ENCODE measurements around the gene FKBP2.

FKBP2 gene

DNA sequence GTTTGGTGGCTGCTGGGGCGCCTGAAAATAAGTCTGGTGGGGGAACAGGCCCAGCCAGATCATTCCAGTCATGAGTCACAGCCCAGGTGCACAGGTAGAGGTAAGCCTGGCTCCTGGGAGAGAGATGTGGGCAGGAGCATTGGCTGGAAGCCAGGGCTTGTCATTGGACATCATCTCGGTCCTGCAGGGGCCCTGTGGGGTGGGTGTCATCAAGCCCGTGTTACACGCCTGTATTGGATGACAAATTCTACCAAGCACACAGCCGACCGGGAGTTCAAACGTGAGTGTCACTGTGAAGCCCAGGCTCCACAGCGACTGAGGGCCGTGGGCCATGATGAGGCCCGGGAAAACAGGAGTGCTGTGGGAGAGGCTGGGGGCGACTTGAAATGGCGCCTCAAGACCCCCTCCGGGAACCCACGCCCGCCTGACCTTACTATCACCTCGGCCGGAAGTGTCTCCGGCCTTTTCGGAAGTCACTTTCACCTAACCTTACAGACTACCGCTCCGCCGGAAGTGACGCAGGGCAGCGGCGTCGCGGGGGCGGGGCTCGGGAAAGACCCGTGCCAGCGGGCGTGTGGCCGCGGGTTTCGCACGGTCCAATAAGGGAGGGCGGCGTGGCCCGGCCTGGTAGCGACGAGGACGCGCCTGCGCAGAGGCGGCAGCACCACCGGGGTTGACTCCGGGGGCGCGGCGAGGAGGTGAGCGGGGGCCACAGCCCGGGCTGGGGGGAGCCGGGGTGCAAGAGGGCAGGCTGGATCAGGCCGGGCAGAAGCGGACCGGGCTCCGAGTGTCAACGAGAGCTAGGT lies at the start of gene FKBP2:
Gene FKBP2, plus strand, starts transcription at position 661 of the 806 bp plus-strand sequence. CDS start 1,293 bp downstream, outside the sequence.
- H3K4me1 ChIP-seq (ENCODE audit: control insufficient read depth, insufficient read depth, low read length): peaks cover 37% of the 10 kb centered on the region
- peak within 1 kb of the TSS; percentile 96 for H3K9ac ChIP-seq (ENCODE audit: low read length)
- H3K36me3 ChIP-seq (ENCODE audit: control insufficient read depth, insufficient read depth, low read length, severe bottlenecking): peaks cover 34% of the 10 kb centered on the region
- no peaks in the 10 kb centered on the region for H3K9me3 ChIP-seq (ENCODE audit: control insufficient read depth, low read length)
- peak within 1 kb of the TSS; percentile 90 for H3K4me3 ChIP-seq (ENCODE audit: low read length)
- DNase-seq (ENCODE audit: low read depth): peak; percentile 99
- H3K27me3 ChIP-seq (replicated peaks; ENCODE audit: control insufficient read depth, insufficient read depth, low read length): no peaks in the 10 kb centered on the region

GRCh38 chr11:64192434-64192833 lies 48.5 kb upstream of the FKBP2 start:
- Histone ChIP-seq H3K9ac (ENCODE audit: low read length) (no peak overlapping the region), H3K36me3 (ENCODE audit: control insufficient read depth, insufficient read depth, low read length, severe bottlenecking) (peaks cover 46% of the 10 kb centered on the region), H3K27me3 (replicated peaks; ENCODE audit: control insufficient read depth, insufficient read depth, low read length) (no peaks in the 10 kb centered on the region), H3K9me3 (ENCODE audit: control insufficient read depth, low read length) (no peaks in the 10 kb centered on the region), H3K4me1 (ENCODE audit: control insufficient read depth, insufficient read depth, low read length) (peaks cover 9% of the 10 kb centered on the region), H3K4me3 (ENCODE audit: low read length) (no peak overlapping the region)
- DNase-seq (ENCODE audit: low read depth): no peak

DNA sequence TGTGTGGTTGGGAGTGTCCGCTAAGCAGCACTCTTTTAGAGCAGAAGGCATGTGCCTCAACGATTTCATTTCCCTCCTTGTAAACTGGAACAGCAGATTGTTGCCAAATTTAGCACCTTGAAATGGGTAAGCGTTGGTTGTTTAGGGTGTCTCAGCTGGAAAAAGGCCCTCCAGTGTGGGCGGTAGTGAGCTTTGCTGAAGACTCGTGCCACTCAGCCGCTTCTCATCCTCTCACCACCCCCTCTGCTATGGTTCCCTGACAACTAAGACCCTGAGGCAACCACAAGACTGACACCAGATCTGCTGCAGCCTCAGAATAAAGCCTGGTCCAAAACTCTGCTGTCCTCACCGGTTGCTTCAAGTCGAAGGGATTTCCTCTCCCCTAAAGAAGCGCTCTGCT lies 44.3 kb upstream of the FKBP2 start:
- DNase-seq (ENCODE audit: low read depth): no peak
- Histone ChIP-seq H3K9me3 (ENCODE audit: control insufficient read depth, low read length) (no peaks in the 10 kb centered on the region), H3K36me3 (ENCODE audit: control insufficient read depth, insufficient read depth, low read length, severe bottlenecking) (peaks cover 84% of the 10 kb centered on the region), H3K4me1 (ENCODE audit: control insufficient read depth, insufficient read depth, low read length) (no peaks in the 10 kb centered on the region), H3K9ac (ENCODE audit: low read length) (no peak overlapping the region), H3K4me3 (ENCODE audit: low read length) (no peak overlapping the region), H3K27me3 (replicated peaks; ENCODE audit: control insufficient read depth, insufficient read depth, low read length) (no peaks in the 10 kb centered on the region)

DNA sequence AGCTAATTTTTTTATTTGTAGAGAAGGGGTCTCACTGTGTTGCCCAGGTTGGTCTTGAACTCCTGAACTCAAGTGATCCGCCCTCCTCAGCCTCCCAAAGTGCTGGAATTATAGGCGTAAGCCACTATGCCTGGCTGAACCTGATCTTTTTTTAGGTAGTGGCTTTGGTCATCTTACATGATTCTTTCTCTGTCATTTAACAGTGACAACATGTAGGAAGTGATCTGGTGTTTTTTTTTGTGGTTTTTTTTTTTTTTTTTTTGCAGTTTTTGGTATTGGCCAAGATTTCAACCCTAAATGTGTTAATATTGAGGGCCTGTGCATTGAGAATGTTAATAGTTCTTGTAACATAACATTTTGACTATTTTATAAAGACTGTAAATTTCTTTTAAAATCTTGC lies 42.4 kb upstream of the FKBP2 start:
- H3K4me3 ChIP-seq (ENCODE audit: low read length): no peak overlapping the region
- no peak overlapping the region for H3K9ac ChIP-seq (ENCODE audit: low read length)
- H3K4me1 ChIP-seq (ENCODE audit: control insufficient read depth, insufficient read depth, low read length): no peaks in the 10 kb centered on the region
- no peaks in the 10 kb centered on the region for H3K9me3 ChIP-seq (ENCODE audit: control insufficient read depth, low read length)
- peaks cover 95% of the 10 kb centered on the region for H3K36me3 ChIP-seq (ENCODE audit: control insufficient read depth, insufficient read depth, low read length, severe bottlenecking)
- no peaks in the 10 kb centered on the region for H3K27me3 ChIP-seq (replicated peaks; ENCODE audit: control insufficient read depth, insufficient read depth, low read length)
- DNase-seq (ENCODE audit: low read depth): no peak

DNA sequence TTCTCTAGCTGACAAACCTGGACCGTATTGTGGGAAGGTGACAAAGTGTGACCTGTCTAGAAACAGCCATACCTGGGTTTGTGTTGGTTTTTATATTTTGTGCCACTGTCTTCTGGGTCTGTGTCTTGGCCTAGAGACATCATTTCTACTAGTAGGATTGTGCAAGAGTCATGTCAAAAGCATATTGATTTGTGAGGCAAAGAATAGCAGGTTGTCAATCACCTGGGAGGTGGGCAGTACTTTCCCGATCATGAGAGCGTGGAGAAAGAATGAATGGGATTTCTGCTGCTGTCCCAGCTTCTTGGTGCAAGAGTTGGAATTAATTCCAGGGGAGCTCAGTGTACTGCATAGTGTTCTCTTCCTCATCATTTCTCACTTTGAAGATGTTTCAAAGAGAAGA lies 39.4 kb upstream of the FKBP2 start:
- Histone ChIP-seq H3K9ac (ENCODE audit: low read length) (no peak overlapping the region), H3K9me3 (ENCODE audit: control insufficient read depth, low read length) (no peaks in the 10 kb centered on the region), H3K36me3 (ENCODE audit: control insufficient read depth, insufficient read depth, low read length, severe bottlenecking) (peaks cover 81% of the 10 kb centered on the region), H3K4me1 (ENCODE audit: control insufficient read depth, insufficient read depth, low read length) (no peaks in the 10 kb centered on the region), H3K4me3 (ENCODE audit: low read length) (no peak overlapping the region), H3K27me3 (replicated peaks; ENCODE audit: control insufficient read depth, insufficient read depth, low read length) (no peaks in the 10 kb centered on the region)
- no peak for DNase-seq (ENCODE audit: low read depth)

GRCh38 chr11:64202992-64203391 lies 37.9 kb upstream of the FKBP2 start:
- H3K36me3 ChIP-seq (ENCODE audit: control insufficient read depth, insufficient read depth, low read length, severe bottlenecking): peaks cover 66% of the 10 kb centered on the region

DNA sequence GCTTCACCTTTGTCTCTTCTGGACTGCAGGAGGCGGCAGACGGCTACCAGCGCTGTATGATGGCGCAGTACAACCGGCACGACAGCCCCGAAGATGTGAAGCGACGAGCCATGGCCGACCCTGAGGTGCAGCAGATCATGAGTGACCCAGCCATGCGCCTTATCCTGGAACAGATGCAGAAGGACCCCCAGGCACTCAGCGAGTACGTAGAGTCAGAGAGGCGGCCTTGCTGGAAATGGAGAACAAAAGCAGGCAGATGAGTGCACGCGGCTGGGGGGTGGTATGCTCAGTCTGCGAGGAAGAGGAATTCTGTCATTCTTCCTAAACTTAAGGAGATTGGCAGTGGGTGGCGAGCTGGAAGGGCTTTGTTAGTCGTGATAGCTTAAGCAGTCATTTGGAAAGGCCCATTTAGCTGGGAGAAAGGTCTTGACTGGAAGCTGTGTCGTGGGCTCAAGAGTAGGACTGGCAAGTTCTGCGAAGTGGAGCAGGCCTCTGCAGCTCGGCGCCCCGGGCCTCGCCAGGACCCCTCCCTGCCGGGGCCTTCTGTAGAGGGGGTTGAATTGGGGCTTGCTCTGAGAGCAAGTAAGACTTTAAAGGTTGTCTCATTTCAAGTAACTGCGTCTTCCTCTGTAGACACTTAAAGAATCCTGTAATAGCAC lies 37.3 kb upstream of the FKBP2 start:
- no peaks in the 10 kb centered on the region for H3K9me3 ChIP-seq (ENCODE audit: control insufficient read depth, low read length)
- H3K27me3 ChIP-seq (replicated peaks; ENCODE audit: control insufficient read depth, insufficient read depth, low read length): no peaks in the 10 kb centered on the region
- DNase-seq (ENCODE audit: low read depth): no peak
- no peak overlapping the region for H3K4me3 ChIP-seq (ENCODE audit: low read length)
- H3K36me3 ChIP-seq (ENCODE audit: control insufficient read depth, insufficient read depth, low read length, severe bottlenecking): peaks cover 61% of the 10 kb centered on the region
- H3K4me1 ChIP-seq (ENCODE audit: control insufficient read depth, insufficient read depth, low read length): peaks cover 9% of the 10 kb centered on the region
- H3K9ac ChIP-seq (ENCODE audit: low read length): no peak overlapping the region

More at GRCh38 chr11:64202992-64203391, 37.9 kb upstream of the FKBP2 start:
- Histone ChIP-seq H3K4me1 (ENCODE audit: control insufficient read depth, insufficient read depth, low read length) (peaks cover 9% of the 10 kb centered on the region), H3K4me3 (ENCODE audit: low read length) (no peak overlapping the region), H3K9me3 (ENCODE audit: control insufficient read depth, low read length) (no peaks in the 10 kb centered on the region), H3K27me3 (replicated peaks; ENCODE audit: control insufficient read depth, insufficient read depth, low read length) (no peaks in the 10 kb centered on the region), H3K9ac (ENCODE audit: low read length) (no peak overlapping the region)
- DNase-seq (ENCODE audit: low read depth): no peak

- H3K4me1 ChIP-seq (ENCODE audit: control insufficient read depth, insufficient read depth, low read length): peaks cover 9% of the 10 kb centered on the region
- H3K9ac ChIP-seq (ENCODE audit: low read length): peak overlapping the region; percentile 22
- no peaks in the 10 kb centered on the region for H3K9me3 ChIP-seq (ENCODE audit: control insufficient read depth, low read length)
- H3K4me3 ChIP-seq (ENCODE audit: low read length): no peak overlapping the region
- DNase-seq (ENCODE audit: low read depth): no peak
- peaks cover 56% of the 10 kb centered on the region for H3K36me3 ChIP-seq (ENCODE audit: control insufficient read depth, insufficient read depth, low read length, severe bottlenecking)
- H3K27me3 ChIP-seq (replicated peaks; ENCODE audit: control insufficient read depth, insufficient read depth, low read length): no peaks in the 10 kb centered on the region
Measured at GRCh38 chr11:64204080-64204440, 36.8 kb upstream of the FKBP2 start.

GRCh38 chr11:64204464-64204989 lies 36.4 kb upstream of the FKBP2 start:
- H3K9ac ChIP-seq (ENCODE audit: low read length): peak overlapping the region; percentile 22
- DNase-seq (ENCODE audit: low read depth): peak; percentile 97
- H3K4me1 ChIP-seq (ENCODE audit: control insufficient read depth, insufficient read depth, low read length): peaks cover 9% of the 10 kb centered on the region
- H3K4me3 ChIP-seq (ENCODE audit: low read length): no peak overlapping the region
- H3K27me3 ChIP-seq (replicated peaks; ENCODE audit: control insufficient read depth, insufficient read depth, low read length): no peaks in the 10 kb centered on the region
- H3K36me3 ChIP-seq (ENCODE audit: control insufficient read depth, insufficient read depth, low read length, severe bottlenecking): peaks cover 55% of the 10 kb centered on the region
- no peaks in the 10 kb centered on the region for H3K9me3 ChIP-seq (ENCODE audit: control insufficient read depth, low read length)

GRCh38 chr11:64206457-64207255 lies 34.2 kb upstream of the FKBP2 start, which contains the start of gene FERMT3:
Gene FERMT3, plus strand, starts transcription at chr11:64206721. Its CDS starts 644 bp downstream, at chr11:64207365.
- Histone ChIP-seq H3K36me3 (ENCODE audit: control insufficient read depth, insufficient read depth, low read length, severe bottlenecking) (peaks cover 34% of the 10 kb centered on the region), H3K4me1 (ENCODE audit: control insufficient read depth, insufficient read depth, low read length) (peaks cover 9% of the 10 kb centered on the region), H3K9ac (ENCODE audit: low read length) (peak within 1 kb of the TSS; percentile 74), H3K9me3 (ENCODE audit: control insufficient read depth, low read length) (no peaks in the 10 kb centered on the region), H3K27me3 (replicated peaks; ENCODE audit: control insufficient read depth, insufficient read depth, low read length) (no peaks in the 10 kb centered on the region), H3K4me3 (ENCODE audit: low read length) (peak within 1 kb of the TSS; percentile 61)
- DNase-seq (ENCODE audit: low read depth): no peak

Data from adipocyte (in vitro differentiated cells).